Prostate gland (tissue), 2 donors: ENCODE data around the gene NYAP1. TPM values are rescaled to one million over a fixed set of nuclear protein-coding genes. Genes with fewer than 3 reads are reported as not detected.
"Not testable (repeated sequence)": the region's sequence is repeated elsewhere in the genome, so short reads cannot be mapped to it uniquely, and the experiment has no call there.

ENCODE experiments used
- DNase-seq: peaks from one replicate; pipeline ENCODE4 v3.0.0-alpha.2; 2019; ENCODE audit warnings: low spot score
- H3K27ac ChIP-seq, 2 donors: fragments of 200-600 bp; sonication (generic); 2 replicates each; pipeline ENCODE4 v1.5.1; 2017 to 2019
- H3K27me3 ChIP-seq: fragments of 200-600 bp; sonication (generic); replicated peaks from 2 replicates; pipeline ENCODE4 v1.5.1; 2019; ENCODE audit not compliant: insufficient read depth
- H3K36me3 ChIP-seq, 2 donors: fragments of 200-600 bp; sonication (generic); 1 replicate in 1 of 2; 2 replicates in 1 of 2; pipeline versions ENCODE4 v1.5.1 to v1.8.1; 2017 to 2019
- H3K4me1 ChIP-seq: fragments of 200-600 bp; sonication (generic); replicated peaks from 2 replicates; pipeline ENCODE4 v1.5.1; 2019
- H3K4me3 ChIP-seq, 2 donors: fragments of 200-600 bp; sonication (generic); 2 replicates each; pipeline ENCODE4 v1.5.1; 2017 to 2019
- H3K9me3 ChIP-seq: fragments of 200-600 bp; sonication (generic); 2 replicates; pipeline ENCODE4 v1.5.1; 2017
- POLR2A ChIP-seq: fragments of 450-650 bp; IDR thresholded peaks from one replicate; pipeline ENCODE4 v1.6.1; 2016; ENCODE audit warnings: antibody characterized with exemption, mild to moderate bottlenecking
- POLR2AphosphoS5 ChIP-seq: sonication (generic); formaldehyde crosslinking; IDR thresholded peaks from one replicate; pipeline ENCODE4 v1.6.1; 2017; ENCODE audit warnings: antibody characterized with exemption
- WGBS: methylation state at CpG from one replicate; pipeline ENCODE4 v1.1.5; 2018; 5-methylcytosine and 5-hydroxymethylcytosine counted together
- intact Hi-C: fragments of 100-400 bp; cut with DNase I; formaldehyde crosslinking; loops from one replicate; pipeline ENCODE4 v1.14.2; 2022
- total RNA-seq, 2 donors: library from RNA; depleted of rRNA; stranded (reverse); fragments of >200 nt; gene quantifications; one replicate each; pipeline ENCODE4 v1.1.0, GENCODE V29; 2016
- TF ChIP-seq, protein P1 (sequence below), 4 experiments: fragments of 200-600 bp in 2 of 4; fragments of 450-650 bp in 2 of 4; sonication (generic) in 2 of 4; IDR thresholded peaks; 1 replicate in 3 of 4; 2 replicates in 1 of 4; pipeline ENCODE4 v1.5.1; 2016 to 2019; ENCODE audit warnings: antibody characterized with exemption in 4 of 4, mild to moderate bottlenecking in 2 of 4, moderate library complexity in 2 of 4

Gene NYAP1
- total RNA-seq, 2 donors from 2014 or later, result 0.73 to 16.9 TPM

DNA sequence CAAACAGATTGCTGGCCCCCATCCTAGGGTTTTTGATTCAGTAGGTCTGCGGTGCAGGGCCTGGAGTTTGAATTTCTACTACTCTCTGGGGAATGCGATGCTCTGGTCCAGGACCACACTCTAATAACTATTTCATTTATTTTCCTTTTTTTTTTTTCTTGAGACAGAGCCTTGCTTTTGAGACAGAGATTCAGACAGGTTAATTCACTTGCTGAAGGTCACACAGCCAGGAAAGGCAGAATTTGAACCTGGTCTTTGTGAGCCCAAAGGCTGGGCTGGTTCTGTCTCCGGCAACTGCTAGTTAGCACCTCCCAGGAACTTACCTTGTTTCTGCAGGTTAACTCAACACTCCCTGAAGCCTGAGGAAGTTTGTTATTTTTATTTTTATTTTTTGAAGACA lies 31.2 kb upstream of the NYAP1 start:
- H3K36me3 ChIP-seq, result no peaks in the 10 kb centered on the region
- H3K4me1 ChIP-seq, result no peaks in the 10 kb centered on the region
- TF ChIP-seq POLR2AphosphoS5 (no peak), POLR2A (no peak)
- TF ChIP-seq, protein P1, sequence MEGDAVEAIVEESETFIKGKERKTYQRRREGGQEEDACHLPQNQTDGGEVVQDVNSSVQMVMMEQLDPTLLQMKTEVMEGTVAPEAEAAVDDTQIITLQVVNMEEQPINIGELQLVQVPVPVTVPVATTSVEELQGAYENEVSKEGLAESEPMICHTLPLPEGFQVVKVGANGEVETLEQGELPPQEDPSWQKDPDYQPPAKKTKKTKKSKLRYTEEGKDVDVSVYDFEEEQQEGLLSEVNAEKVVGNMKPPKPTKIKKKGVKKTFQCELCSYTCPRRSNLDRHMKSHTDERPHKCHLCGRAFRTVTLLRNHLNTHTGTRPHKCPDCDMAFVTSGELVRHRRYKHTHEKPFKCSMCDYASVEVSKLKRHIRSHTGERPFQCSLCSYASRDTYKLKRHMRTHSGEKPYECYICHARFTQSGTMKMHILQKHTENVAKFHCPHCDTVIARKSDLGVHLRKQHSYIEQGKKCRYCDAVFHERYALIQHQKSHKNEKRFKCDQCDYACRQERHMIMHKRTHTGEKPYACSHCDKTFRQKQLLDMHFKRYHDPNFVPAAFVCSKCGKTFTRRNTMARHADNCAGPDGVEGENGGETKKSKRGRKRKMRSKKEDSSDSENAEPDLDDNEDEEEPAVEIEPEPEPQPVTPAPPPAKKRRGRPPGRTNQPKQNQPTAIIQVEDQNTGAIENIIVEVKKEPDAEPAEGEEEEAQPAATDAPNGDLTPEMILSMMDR (IDR thresholded peaks at IDR 0.05), result no peak
- no peak for DNase-seq
- intact Hi-C loops, result no loop called here
- WGBS, result 67% methylated on average over 3 of the region's 3 CpGs
- no peak overlapping the region for H3K27ac ChIP-seq
- no peaks in the 10 kb centered on the region for H3K9me3 ChIP-seq
- H3K4me3 ChIP-seq, result no peak overlapping the region
- H3K27me3 ChIP-seq, result no peaks in the 10 kb centered on the region

DNA sequence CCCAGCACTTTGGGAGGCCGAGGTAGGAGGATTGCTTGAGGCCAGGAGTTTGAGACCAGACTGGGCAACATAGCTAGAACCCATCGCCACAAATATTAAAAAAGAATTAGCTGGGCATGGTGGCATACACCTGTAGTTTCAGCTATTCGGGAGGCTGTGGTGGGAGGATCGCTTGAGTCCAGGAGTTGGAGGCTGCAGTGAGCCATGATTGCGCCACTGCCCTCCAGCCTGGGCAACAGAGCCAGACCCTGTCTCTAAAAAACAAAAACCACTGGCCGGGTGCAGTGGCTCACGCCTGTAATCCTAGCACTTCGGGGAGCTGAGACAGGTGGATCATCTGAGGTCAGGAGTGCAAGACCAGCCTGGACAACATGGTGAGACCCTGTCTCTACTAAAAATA lies 29.9 kb upstream of the NYAP1 start:
- H3K27ac ChIP-seq, H3K36me3 ChIP-seq, DNase-seq, H3K9me3 ChIP-seq, H3K4me1 ChIP-seq, intact Hi-C loops, H3K27me3 ChIP-seq, H3K4me3 ChIP-seq: not testable (repeated sequence)
- WGBS, result 94% methylated on average over 8 of the region's 8 CpGs

DNA sequence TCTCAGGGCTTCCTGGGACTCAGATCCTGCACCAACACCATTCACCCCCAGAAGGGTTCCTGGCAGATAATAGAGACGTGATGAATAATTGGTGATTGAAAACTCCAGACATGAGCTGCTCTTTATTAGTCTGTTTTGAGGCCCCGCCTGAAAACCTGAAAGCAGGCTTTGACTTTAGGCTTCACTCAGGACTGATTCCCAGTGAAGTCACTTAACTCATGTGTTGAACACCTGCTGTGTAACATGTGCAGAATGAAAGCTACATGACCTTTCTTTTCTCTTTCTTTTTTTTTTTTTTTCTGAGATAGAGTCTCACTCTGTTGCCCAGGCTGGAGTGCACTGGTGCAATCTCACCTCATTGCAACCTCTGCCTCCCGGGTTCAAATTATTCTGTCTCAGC lies 28.5 kb upstream of the NYAP1 start:
- no peak for DNase-seq
- 91% methylated on average over 3 of the region's 3 CpGs for WGBS
- Histone ChIP-seq H3K27ac (no peak overlapping the region), H3K4me1 (no peaks in the 10 kb centered on the region), H3K27me3 (no peaks in the 10 kb centered on the region), H3K36me3 (no peaks in the 10 kb centered on the region), H3K9me3 (no peaks in the 10 kb centered on the region), H3K4me3 (no peak overlapping the region)
- TF ChIP-seq POLR2A, result no peak
- no peak for TF ChIP-seq POLR2AphosphoS5
- TF ChIP-seq, protein P1 (IDR thresholded peaks at IDR 0.05), result no peak
- intact Hi-C loops, result no loop called here

DNA sequence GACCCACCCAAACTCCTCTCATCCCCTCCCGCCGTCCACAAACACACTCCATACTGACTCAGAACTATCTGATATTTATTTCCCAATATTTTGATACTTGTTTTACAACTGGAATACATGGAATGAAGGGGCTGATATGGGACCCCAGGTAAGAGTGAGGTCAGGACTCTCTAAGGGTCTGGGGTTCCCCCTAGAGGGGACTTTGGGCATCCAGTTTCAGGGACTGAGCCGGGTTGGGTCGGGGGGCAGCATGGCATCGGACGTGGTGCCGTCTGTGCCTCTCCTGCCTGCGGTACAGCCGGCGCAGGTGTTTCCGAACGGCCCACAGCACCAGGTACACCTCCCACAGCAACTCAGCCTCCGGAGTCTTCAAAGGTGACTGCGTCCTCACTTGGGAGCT lies 27.2 kb upstream of the NYAP1 start:
- intact Hi-C loops, result no loop called here
- DNase-seq, result no peak

DNA sequence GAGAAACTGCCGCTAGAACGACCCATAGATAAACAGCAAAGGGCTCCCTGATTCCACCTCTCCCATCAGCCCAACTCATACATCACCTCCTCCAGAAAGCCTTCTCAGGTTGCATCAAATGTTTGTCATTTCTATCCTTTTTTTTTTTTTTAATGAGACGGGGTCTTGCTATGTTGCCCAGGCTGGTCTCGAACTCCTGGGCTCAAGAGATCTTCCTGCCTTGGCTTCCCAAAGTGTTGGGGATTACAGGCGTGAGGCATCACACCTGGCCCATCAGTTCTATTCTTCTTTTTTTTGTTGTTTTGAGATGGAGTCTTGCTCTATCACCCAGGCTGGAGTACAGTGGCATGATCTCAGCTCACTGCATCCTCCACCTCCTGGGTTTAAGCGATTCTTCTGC lies 26.7 kb upstream of the NYAP1 start:
- intact Hi-C loops, result no loop called here
- Histone ChIP-seq H3K27me3 (no peaks in the 10 kb centered on the region), H3K27ac (no peak overlapping the region)

More for the DNA sequence above, 27.2 kb upstream of the NYAP1 start:
- Histone ChIP-seq H3K4me3 (no peak overlapping the region), H3K9me3 (no peaks in the 10 kb centered on the region), H3K36me3 (no peaks in the 10 kb centered on the region), H3K4me1 (no peaks in the 10 kb centered on the region), H3K27me3 (no peaks in the 10 kb centered on the region), H3K27ac (no peak overlapping the region)
- 92% methylated on average over 14 of the region's 14 CpGs for WGBS
- no peak for TF ChIP-seq POLR2A
- TF ChIP-seq, protein P1 (IDR thresholded peaks at IDR 0.05), result no peak
- no peak for TF ChIP-seq POLR2AphosphoS5

More for the DNA sequence above, 26.7 kb upstream of the NYAP1 start:
- no peak for DNase-seq
- no peak for TF ChIP-seq POLR2AphosphoS5
- no peak for TF ChIP-seq POLR2A
- TF ChIP-seq, protein P1 (IDR thresholded peaks at IDR 0.05), result no peak
- Histone ChIP-seq H3K36me3 (no peaks in the 10 kb centered on the region), H3K4me1 (no peaks in the 10 kb centered on the region), H3K9me3 (no peaks in the 10 kb centered on the region), H3K4me3 (no peak overlapping the region)
- WGBS, result 92% methylated on average over 6 of the region's 6 CpGs
